GM15510 (cell line): ENCODE measurements around the gene CHD3.

ENCODE experiments used
- POLR2A ChIP-seq: IDR thresholded peaks from 3 replicates; pipeline ENCODE4 v1.6.1; 2011; ENCODE audit warnings: borderline replicate concordance; ENCODE audit not compliant: insufficient read length; ENCODE audit errors: extremely low read depth

Gene CHD3

DNA sequence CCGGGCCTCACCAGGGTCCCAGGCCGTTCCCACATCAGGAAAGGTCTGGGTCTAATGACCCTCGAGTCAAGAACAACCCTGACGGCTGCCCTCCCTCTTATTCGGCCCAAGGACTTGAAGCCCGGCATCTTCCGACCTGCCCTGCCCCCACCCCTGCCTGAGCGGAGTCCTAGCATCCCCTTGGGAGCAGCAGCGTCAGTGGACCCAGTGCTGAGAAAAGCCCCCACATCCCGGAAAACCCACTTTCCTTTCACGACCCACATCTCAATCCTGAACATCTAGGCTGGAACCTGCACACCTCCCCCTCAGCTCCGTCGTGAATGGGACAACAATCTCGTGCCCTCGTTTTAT, 33.0 kb upstream of the CHD3 start:
- no peak for TF ChIP-seq POLR2A

DNA sequence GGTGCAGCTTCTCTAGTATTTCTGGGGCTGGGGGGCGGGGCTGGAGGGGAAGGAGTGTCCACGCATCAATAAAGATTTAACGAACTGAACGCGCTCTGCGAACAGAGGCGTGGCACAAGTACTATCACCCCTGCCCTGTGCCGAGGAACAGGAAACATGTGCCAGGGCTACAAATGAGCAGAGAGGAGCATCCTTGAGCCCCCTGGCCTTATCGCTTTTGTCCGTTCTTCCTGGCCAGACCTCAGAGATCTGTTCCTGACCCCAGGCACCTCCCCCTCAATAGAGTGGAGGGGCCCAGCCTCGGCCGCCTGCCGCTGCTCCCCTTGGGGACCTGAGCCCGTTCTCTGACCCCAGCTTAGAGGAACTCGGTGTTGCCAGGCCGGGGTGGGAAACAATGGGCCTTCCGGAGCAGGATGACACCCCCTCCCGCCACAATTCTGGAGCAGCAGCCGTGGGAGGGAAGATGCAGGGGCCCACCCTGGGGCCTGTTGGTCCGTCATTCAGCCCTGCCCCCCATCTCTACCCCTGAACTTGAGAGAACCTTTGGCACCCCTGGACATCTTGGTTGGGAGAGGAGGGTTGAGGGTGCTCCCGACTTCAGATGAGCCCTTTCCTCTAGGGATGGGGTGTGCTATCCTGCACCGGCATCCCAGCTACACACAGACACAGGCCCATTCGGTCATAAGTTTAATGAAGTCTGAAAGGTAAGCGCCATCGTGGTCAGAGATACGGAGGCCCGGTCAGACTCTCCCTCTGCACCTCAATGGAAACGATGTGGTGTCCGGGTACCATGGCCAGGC, 32.4 kb upstream of the CHD3 start:
- no peak for TF ChIP-seq POLR2A

DNA sequence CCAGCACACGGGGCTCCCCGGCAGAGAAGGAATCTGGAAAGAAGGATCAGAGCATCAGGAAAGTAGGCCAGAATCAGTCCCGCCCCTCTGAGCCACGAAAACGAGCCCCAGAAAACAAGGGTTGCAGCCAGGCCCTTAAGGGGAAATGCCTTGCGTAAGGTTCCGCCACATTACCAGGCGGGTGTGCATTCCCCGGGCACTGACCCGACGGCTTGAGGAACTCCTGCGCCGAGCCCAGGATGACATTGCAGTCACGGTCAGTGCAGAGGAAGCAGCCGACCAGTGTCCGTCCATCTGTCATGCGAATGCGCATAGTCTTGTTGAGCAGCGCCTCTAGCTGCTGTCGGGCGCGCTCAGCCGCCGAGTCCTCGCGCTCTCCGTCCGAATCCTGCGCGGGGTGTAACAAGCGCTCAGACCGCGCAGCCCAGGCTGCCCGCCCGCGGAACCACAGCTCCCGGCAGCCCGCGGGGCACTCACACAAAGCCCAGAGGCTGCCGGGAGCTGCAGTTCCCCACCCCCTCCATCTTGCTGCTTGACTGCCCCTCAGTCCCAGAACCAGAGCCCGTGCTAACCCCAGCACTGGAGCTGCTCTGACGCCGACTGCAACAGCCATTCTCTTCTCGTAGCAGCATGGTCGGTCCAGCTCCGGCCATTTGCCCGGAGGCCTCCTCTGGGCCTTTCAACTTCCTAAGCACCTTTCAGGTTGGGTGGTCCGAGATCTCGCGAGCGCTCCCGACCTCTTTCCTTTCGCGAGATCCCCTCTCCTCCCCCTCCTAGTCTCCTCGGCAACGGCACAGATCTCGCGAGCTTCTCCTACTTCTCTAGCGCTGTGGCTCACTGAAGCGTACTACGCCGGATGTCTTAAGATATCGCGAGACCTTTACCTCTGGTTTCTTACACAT, 31.5 kb upstream of the CHD3 start, which contains the start of gene NAA38:
TSS of gene NAA38 (minus strand) at position 749 of the 902 bp plus-strand sequence. CDS start at position 653, 96 bp downstream.
- peak; percentile 68 for TF ChIP-seq POLR2A

DNA sequence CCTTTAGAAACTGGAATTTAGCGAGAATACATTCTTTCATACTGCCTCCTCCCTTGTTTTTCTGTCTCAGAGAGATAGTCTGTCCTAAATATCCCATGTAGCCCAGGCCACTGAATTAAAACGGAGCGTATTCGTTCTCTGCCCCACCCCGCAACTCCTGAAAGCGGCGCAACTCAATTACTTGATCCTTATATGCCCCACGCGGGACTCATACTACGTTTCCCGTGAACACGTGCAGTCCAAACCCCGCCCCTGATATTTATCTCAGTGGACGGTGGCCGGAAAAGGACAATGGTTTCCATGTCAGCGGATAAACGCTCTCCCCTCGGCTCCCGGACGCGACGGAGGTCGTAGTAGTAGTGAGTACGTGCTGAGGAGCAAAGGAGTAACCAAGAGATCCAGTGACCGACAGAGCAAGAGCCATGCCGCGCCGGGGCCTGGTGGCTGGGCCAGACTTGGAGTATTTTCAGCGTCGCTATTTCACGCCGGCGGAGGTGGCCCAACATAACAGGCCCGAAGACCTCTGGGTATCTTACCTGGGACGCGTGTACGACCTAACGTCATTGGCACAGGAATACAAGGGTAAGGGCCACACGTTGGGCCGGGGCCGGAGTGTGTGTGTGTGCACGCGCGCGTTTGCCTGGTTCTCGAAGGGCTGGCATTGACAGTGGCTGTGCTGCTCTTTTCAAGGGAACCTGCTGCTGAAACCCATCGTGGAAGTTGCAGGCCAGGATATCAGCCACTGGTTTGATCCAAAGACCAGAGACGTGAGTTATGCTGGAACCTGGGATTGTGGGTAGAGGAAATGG, 30.7 kb upstream of the CHD3 start, which contains the start of gene CYB5D1:
TSS of gene CYB5D1 (plus strand) at position 291 of the 809 bp plus-strand sequence. CDS start at position 423, 132 bp downstream.
- TF ChIP-seq POLR2A, result peak; percentile 4

DNA sequence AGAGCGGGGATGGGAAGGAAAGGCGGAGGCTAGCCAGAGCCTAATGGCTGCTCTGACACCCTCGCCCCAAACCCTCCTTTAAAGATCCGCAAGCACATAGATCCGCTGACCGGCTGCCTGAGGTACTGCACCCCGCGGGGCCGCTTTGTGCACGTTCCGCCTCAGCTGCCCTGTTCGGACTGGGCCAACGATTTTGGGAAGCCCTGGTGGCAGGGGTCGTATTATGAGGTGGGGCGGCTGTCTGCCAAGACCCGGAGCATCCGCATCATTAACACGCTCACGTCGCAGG, 30.1 kb upstream of the CHD3 start:
- no peak for TF ChIP-seq POLR2A

DNA sequence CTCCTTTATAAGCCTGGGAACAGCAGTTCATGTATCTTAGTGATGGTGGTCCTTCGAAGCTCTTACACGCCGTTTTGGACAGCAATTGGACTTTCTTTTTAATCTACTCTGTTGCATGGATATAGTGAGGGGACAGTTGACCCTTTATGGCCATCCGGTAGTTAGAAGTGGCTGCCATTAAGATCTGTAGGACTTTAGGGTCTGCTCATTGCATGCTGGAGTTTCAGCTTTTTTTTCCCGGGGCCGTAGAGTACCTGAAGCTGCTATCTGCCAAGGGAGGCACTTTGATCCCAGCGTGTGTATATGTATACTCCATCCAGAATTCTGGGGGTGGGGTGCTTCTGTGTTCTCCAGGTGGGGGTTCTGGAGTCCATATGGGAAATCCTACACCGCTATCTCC, 29.6 kb upstream of the CHD3 start:
- no peak for TF ChIP-seq POLR2A

DNA sequence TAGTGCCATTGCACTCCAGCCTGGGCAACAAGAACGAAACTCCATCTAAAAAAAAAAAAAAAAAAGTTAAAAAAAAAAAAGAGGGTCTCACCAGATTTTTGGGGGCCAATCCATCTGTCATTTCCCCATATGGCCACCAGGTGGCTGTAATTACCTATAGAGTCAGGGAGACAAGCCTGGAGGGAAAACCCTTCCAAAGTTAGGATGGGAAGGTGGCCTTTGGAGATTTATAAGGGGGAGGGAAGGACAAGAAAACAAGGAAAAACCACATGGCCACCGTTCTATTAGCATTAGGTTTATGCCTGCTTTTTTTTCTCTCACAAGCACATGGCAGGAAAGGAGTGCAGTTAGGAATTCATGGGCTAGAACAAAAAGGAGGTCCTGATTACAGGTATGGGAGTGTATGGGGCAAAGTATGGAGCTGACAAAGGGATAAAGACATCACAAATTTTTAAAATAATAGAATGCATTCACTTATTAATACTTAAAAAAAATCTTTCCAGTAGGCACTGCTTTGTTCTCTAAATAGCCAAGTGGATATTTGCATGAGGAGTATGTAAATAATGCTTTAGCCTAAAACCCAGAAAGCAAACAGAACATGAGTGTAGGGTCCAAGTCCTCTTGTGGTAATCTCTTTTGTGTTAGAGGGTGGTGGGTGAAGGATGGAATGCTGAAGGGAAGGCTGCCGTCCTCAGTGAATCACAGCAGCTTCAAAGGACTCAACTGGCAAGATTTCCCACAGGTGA, 25.7 kb upstream of the CHD3 start:
- no peak for TF ChIP-seq POLR2A

DNA sequence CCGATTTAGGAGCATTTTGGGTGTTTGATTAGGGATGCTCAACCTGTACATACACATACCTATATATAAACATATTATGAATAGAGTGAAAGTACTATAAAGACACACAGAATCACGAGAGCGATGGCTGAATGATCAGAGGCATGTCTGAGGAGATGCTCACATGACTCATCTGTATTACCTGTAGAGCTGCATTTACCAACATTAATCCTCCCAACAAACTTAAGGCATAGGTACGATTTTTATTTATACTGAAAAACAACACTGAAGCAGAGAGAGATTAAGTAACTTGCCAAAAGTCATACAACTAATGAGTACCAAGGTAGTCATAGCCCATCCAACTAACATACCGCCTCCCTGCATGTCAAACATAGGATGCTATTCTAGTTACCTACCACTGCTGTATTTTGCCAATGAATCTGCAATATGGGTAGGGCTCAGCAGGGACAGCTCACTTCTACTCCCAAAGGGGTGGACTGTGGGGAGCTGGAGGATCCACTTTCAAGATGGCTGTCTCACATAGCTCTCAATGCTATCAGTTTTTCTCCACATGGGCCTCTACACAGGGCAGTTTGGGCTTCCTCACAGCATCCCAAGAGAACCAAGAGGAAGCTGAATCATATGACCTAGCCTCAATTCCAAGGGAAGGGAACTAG, 23.5 kb upstream of the CHD3 start:
- no peak for TF ChIP-seq POLR2A

DNA sequence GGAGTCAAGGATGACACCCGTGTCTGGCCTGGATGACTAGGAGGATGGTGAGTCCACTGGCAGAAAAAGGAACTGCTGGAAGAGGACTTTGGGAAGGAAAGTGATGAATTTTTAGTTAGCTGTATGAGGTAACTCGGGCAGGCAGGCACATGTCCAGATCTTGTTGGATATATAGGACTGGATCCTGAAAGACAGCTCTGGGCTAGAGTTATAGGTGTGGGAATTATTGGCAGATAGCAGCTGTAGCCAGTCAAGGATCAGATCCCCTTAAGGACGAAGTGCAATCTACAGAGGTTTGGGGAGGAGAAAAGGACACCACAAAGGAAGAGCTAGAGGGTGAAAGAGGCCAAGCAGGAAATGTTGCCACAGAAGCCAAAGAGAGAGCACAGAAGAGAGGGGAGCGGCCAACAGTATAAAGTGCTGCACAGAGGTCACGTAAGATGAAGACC, 20.7 kb upstream of the CHD3 start:
- no peak for TF ChIP-seq POLR2A

DNA sequence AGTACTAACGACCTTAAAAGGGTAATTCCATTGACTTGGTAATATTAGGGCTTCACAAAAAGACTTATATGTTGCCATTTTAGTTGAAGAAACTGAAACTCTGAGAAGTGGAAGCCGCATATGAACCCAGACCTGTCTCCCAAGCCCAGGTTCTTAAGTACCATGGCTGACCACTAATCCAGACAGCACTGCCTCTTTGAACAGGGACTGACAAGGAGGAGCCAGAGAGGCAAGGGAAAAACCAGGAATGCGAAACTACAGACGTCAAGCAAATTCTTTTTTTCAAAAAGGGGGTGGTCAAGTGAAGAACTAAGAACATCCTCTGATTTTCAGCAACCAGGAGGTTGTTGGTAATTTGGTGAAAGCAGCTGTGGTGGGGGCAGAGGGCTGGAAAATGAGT, 15.5 kb upstream of the CHD3 start:
- TF ChIP-seq POLR2A, result no peak

DNA sequence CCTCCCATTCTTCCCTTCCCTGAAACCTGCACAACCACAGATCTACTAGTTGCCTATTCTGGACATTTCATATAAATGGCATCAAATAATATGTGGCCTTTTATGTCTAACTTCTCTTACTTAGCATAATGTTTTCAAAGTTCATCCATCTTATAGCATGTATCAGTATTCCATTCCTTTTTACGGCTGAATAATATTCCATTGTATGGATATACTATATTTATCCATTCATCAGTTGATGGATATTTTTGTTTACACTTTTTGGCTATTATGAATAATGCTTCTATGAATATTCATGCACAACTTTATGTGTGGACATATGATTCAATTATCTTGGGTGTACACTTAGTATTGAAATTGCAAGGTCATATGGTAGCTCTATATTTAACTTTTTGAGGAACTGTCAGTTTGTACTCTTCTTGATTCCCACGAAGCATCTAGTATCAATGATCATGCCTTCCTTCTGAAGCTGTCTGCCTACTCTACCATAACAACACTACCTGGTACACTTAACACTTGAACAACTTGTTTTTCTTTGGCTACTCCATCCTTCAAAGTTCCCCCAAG, 12.7 kb upstream of the CHD3 start:
- no peak for TF ChIP-seq POLR2A

DNA sequence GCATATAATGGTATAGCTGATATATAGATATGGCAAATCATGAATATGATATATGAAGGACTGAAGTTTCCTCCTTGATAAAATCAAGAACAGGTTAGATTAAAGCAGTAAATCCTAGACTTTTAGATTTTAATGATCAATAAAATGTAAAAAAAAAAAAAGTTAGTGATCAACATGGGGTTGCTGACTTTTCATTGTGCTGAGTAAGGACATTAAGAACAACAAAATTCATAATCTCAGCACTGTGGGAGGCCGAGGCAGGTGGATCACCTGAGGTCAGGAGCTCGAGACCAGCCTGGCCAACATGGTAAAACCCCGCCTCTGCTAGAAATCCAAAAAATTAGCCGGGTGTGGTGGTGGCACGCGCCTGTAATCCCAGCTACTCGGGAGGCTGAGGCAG, 10.4 kb upstream of the CHD3 start:
- no peak for TF ChIP-seq POLR2A
